Stimulated activated CD4-positive, alpha-beta T cell treated with anti-CD3 and anti-CD28 coated beads, Interleukin-4, amount 100 ng/mL, for 1 hour (primary cell): ENCODE measurements around the gene RPTN.

Experiments used
- DNase-seq: peaks from one replicate; pipeline ENCODE4 v3.0.0-alpha.2; 2020

The RPTN gene

DNA sequence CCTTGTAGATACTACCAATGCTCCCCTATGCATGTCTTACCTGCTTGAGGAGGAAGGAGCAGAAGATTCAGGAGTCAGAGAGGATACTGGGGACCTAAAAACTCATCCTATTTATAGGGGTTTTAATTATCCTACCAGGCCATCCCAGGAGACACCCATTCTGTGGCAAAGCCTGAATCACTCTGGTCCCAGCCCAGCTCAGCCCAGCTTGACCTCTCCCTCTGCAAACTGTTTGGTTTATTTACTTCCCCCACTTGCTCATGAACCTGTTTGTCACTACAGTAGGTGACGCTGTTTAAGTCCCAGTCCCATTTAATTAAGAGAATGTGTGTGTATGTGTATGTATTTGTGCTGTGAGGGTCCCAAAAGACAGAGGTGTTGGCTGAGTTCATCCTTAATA, at the start of gene RPTN:
RPTN (minus strand) TSS at position 85 of the 400 bp plus-strand sequence. CDS start 1,339 bp downstream, outside the sequence.
- DNase-seq, result no peak

DNA sequence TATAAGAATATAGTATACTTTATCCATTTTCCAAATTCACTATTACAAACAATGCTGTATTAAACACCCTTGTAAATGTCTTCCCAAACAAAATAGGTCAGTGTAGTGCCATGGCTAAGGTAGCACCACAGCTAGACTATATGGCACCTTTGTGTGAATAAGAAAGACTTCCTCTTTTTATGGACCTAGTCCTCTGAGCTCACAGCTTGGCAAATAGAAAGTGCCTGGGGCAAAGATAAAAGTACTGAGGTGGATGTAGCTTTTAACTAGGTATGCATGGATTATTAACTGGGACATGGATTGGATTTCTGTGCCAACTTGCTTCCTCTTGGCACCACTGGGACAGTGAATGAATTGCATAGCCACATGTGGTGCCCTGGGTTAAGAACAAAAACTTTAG, 40.0 kb upstream of the RPTN start:
- no peak for DNase-seq

GRCh38 chr1:152197361-152197941, 38.4 kb upstream of the RPTN start:
- DNase-seq, result no peak

DNA sequence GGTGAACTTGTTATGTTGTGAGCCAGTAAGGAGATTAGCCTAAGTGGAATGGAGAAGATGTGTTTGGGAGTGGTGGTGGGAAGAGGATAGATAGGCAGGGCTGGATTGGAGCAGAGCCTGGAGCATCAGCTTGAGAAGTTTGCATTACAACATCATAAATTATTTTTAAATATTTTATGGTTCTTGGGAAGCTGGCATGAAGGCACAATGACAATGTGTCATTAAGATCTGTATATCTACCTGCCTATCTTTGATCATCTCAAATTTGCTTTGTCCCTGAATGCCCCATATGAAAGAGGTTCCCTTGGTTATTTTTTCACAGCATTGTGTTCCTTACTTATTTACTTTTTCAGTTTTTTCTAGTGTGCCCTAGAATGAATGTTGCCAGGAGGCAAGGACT, 32.7 kb upstream of the RPTN start:
- DNase-seq, result no peak

- DNase-seq, result no peak
Measured at GRCh38 chr1:152191260-152191659, 32.2 kb upstream of the RPTN start.

DNA sequence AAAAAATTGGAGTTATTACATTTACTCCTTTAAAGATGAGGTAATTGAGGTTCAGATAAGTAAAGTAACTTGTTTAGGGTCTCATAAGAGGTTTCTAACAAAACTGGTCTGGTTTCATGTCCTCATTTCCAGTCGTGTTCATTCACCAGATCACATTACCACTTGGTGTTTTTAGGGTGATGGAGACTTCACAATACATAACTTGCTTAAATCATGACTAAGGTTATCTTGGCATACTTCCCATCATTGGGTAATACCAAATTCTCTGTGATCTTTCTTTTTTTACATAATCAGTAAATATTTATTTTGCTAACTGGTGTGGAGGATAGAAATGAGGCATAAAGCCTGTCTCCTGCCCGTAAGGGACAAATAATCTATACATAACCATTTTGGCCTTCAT, 31.6 kb upstream of the RPTN start:
- no peak for DNase-seq

DNA sequence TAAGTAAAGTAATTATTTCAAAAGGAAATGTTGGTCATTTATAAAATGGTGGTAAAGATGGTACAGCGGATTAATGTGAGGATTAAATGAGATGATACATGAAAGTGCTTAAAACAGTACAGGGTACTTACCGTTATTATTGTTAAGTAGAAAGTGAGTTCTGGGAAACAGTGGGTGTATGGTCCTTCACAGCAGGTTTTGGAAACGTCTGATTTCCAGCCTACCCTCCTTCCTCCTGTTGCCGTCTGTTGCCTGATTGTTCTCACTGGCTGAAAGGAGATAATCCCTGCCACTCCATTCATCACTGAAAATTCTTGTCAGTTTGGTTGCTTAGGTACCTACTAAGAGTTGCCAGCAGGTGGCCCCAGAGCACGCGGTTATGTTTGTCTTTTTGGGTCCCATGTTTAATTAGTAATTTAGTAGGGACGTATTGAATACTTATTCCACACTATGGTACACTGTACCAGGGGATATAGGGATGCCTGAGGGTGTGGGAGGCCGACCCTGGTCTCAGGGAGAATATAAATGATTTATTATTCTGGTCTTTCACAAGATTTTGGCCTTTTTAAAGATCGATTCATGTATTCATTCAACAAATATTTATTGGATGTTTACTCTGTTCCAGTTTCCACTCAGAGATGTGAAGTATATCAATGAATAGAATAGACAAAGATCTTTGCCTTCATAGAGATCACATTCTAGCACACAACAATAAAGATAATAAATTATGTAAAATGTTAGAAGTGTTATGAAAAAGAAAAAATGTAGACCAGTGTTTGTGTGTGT, 30.8 kb upstream of the RPTN start:
- peak; percentile 72 for DNase-seq

GRCh38 chr1:152188673-152189591, 29.9 kb upstream of the RPTN start:
- DNase-seq, result peak; percentile 83

DNA sequence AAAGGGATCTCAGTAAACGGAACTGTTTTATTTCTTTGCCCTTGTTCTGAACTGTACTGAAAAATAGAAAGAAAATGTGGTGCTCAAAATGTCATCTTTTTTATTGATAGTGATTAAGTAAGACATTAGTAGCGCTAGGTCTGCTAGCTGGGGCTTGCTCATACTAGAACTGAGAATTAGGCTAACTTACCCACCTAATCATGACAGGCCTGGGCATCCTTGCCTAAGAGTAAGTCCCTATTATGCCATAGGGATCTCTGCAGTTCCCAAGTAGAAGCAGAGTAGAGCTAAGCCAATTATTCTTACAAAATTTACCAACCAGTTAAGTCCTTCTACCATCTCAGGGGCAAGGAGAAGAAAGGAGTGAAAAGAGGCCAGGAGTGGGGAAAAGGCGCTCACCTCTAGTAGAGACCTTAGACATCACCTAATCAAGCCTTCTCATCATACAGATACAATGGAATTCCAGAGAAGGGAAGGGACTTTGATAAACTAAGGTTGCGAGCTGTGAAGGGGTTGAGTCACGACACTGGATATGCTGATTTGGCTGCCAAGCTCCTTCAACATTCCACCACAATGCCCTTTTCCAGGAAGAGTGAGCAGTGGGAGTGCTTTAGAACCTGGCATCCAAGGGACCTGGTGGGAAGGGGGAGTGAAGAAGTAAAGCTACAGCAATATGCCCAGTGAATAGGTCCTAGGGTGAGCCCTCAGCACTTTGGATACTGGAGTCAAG, 27.7 kb upstream of the RPTN start:
- DNase-seq, result no peak

GRCh38 chr1:152185544-152186391, 26.7 kb upstream of the RPTN start:
- peak; percentile 5 for DNase-seq

DNA sequence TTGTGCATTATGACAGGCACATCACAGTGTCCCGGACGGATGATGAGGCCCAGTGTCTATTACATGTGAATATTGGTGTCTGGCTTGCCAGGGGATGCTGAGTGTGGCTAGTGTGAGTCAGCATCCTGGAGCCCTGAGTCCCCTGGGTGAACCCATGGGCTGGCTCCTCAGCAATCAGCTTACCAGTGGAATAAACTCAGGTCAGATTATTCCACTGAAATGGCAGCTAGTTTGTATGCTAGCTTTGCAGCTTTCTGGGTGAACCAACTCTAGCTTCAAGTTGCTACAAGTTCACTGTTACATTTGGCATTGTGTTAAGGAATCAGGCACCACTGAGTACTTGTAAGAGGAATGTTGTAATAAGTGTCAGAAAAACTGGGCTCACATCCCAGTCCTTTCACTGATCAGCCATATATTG, 23.9 kb upstream of the RPTN start:
- DNase-seq, result no peak

- no peak for DNase-seq
Measured at GRCh38 chr1:152182431-152182830, 23.4 kb upstream of the RPTN start.

- DNase-seq, result no peak
Measured at GRCh38 chr1:152179566-152179965, 20.5 kb upstream of the RPTN start.

- DNase-seq, result no peak
Measured at GRCh38 chr1:152170287-152170905, 11.4 kb upstream of the RPTN start.

- DNase-seq, result no peak
Measured at GRCh38 chr1:152169366-152170025, 10.5 kb upstream of the RPTN start.

DNA sequence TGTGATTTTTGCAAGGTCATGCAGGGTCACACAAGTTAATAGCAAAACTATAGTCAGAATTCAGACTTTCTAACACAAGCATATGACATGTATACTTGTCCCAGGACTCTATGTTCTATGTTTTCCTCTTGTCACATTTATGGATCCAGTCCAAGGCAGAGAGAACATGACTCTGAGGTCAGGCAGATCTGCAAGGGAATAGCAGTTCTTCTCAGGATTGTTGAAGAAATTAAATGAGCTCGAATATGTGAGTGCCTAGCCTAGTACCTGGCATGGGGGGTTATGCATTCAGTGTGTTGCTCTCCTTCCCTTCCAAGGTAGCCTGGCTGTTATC, 9.5 kb upstream of the RPTN start:
- DNase-seq, result no peak

GRCh38 chr1:152167835-152168534, 9.0 kb upstream of the RPTN start:
- DNase-seq, result no peak

GRCh38 chr1:152166966-152167365, 7.9 kb upstream of the RPTN start:
- DNase-seq, result no peak

DNA sequence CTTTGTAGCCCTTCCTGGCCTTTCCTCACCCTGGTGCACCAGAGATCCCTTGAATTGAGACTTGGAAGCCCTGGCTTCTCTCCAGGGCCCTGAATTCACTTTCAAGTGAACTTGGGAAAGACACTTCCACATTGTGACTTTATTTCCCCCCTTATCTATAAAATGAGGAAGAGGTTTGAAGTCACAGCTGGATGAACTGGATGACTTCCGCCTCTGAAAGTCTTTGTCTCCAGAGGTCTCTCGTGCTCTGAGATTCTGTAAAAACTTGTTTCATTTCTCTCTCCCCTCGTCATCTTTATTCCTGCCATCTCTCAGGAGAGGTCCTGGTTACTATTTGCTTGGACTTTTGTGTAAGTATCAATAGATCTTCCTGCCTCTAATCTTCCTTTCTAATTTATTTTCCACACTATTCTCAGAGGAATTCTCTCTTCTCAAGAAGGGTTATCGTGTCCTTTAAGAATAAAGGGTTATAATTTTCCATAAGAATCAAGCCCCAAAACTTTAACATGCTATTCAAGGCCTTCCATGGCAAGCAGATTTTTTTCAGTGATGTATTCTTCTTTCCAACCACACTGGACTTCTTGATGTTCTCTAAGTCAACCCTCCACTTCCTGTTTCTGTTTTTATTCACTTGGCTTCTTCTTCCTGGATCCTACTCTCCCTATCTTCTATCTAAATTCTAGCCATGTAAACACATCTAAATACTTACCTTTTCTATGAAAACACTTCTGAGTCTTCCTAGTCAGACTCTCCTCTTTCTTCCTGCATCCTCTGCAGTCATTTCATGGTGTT, 6.5 kb upstream of the RPTN start:
- no peak for DNase-seq
